ENCODE measurements around the gene IQCE.
A peak's percentile ranks its signal among the peaks of the same experiment; 100 is the strongest.

The IQCE gene

DNA sequence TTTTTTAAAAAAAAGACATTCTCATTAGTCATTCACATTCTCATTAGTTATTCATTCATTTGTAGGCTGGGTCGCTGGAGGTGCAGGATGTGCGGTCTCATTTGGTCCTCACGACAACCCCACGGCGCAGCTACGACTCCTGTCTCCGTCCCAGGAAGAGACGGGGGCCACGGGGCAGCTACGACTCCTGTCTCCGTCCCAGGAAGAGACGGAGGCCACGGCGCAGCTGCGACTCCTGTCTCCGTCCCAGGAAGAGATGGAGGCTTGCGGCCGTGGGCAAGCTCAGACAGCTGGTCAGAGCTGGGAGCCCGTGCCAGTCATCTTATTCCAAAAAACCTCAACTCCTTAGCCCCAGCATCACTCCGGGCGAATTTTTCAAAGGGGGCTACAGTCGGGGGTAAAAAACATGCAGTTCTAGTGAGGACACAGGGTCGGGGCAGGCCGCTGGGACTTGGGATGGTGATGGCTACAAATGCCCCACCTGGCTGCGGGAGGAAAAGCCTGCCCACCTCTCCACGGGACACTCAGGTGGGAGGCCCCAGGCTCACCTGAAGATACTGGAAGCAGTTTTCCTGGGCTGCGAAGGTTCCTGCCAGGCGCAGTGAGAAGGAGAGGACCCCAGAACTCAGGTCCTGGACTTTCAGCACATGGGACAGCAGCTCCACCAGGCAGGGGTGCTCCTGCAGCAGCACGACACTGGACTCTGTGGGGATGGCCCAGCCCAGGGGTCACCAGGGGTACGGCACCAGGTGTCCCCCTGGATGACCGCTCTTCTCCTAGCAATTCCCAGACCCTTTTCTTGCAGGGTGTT lies 11.8 kb upstream of the IQCE start:
- H3K27ac ChIP-seq = no peak overlapping the region

DNA sequence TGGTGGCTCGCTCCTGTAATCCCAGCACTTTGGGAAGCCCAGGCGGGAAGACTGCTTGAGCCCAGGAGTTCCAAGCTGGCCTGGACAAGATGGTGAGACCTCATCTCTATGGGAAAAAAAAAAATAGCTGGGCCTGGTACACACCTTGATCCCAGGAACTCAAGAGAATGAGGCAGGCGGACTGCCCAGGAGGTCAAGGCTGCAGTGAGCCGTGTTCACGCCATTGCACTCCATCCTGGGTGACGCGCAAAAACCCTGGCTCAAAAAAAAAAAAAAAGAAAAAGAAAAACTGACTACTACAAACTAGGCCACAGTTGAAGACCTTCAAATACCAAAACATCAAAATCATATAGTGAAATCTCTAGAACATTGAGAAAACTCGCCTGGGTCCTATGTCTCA lies 7.4 kb upstream of the IQCE start:
- DNase-seq = no peak
- no peak overlapping the region for H3K4me3 ChIP-seq (ENCODE audit: low read depth, low read length)
- no peak overlapping the region for H3K27ac ChIP-seq
- H3K36me3 ChIP-seq (replicated peaks) = peaks cover 13% of the 10 kb centered on the region
- no peak for TF ChIP-seq CTCF (IDR thresholded peaks at IDR 0.05; ENCODE audit: low read depth, low read length, missing control alignments)
- no peaks in the 10 kb centered on the region for H3K27me3 ChIP-seq (replicated peaks)
- in situ Hi-C loops (cut with HindIII; ENCODE audit: low pct_ligation_motif_present, low sequenced_read_pairs) = no loop called here

More for the DNA sequence above, 11.8 kb upstream of the IQCE start:
- H3K4me3 ChIP-seq (ENCODE audit: low read depth, low read length) = no peak overlapping the region
- in situ Hi-C loops (cut with HindIII; ENCODE audit: low pct_ligation_motif_present, low sequenced_read_pairs) = no loop called here
- TF ChIP-seq CTCF (IDR thresholded peaks at IDR 0.05; ENCODE audit: low read depth, low read length, missing control alignments) = no peak
- DNase-seq = no peak
- H3K36me3 ChIP-seq (replicated peaks) = peaks cover 35% of the 10 kb centered on the region
- no peaks in the 10 kb centered on the region for H3K27me3 ChIP-seq (replicated peaks)

- Histone ChIP-seq H3K4me3 (ENCODE audit: low read depth, low read length) (no peak overlapping the region), H3K27me3 (replicated peaks) (no peaks in the 10 kb centered on the region), H3K36me3 (replicated peaks) (peaks cover 4% of the 10 kb centered on the region), H3K27ac (no peak overlapping the region)
- TF ChIP-seq CTCF (IDR thresholded peaks at IDR 0.05; ENCODE audit: low read depth, low read length, missing control alignments) = no peak
- no peak for DNase-seq
- in situ Hi-C loops (cut with HindIII; ENCODE audit: low pct_ligation_motif_present, low sequenced_read_pairs) = no loop called here
Observed at GRCh38 chr7:2553108-2553507, 5.7 kb upstream of the IQCE start.

DNA sequence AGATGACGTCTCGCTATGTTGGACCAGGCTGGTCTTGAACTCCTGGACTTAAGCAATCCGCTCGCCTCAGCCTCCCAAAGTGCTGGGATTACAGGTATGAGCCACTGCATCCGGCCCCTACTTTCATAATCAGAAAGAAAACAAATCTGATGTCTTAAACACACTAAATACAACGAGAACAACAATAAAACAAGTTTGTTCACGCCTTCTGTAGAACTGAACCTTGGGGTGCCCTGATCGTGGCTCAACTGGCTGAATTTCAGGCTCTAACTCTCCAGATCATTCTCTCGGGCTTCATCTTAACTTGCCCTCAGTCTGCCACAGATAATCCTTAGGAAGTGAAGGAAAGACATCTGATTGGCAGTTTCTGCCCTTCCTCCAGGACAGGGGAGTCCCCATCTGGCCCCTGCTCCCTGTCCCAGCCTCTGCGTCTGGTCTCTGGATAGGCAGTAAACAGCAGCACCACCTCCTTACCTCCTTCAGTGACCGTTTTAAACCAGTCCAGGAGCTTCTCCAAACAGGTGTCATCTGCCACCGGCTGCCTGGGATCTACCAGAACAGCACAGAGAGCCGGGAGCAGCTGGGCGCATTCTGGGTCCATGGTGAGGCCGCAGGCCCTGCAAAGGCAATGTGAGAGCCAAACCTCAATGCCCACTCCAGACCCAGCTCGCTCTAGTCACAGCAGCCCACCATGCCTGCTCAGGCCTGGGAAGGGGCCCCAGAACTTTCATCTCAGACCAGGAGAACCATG lies 4.8 kb upstream of the IQCE start:
- H3K27me3 ChIP-seq (replicated peaks) = no peaks in the 10 kb centered on the region
- TF ChIP-seq CTCF (IDR thresholded peaks at IDR 0.05; ENCODE audit: low read depth, low read length, missing control alignments) = no peak
- DNase-seq = no peak
- H3K4me3 ChIP-seq (ENCODE audit: low read depth, low read length) = no peak overlapping the region
- H3K27ac ChIP-seq = no peak overlapping the region
- H3K36me3 ChIP-seq (replicated peaks) = no peaks in the 10 kb centered on the region
- in situ Hi-C loops (cut with HindIII; ENCODE audit: low pct_ligation_motif_present, low sequenced_read_pairs) = no loop called here

DNA sequence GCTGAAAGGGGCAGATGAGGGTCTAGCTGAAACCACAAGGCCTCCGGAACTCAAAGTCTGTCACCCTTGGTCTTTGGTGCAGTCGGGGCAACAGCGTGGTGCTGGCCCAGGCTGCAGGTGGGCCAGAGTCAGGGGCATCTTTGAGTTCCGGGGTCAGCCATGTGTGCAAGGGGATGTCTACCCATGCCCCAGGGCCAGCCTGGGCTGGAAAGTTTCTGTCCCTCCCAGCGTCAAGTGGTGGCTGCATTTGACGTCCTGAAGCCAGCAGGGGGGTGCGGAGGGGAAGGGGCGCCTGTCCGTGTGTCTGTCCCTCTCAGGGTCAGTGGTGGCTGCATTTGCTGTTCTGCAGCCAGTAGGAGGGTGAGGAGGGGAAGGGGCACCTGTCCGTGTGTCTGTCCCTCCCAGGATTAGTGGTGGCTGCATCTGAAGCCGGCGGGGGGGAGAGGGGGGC lies 4.1 kb upstream of the IQCE start:
- Histone ChIP-seq H3K27me3 (replicated peaks) (no peaks in the 10 kb centered on the region), H3K4me3 (ENCODE audit: low read depth, low read length) (peak overlapping the region; percentile 72), H3K36me3 (replicated peaks) (no peaks in the 10 kb centered on the region), H3K27ac (no peak overlapping the region)
- in situ Hi-C loops (cut with HindIII; ENCODE audit: low pct_ligation_motif_present, low sequenced_read_pairs) = no loop called here
- TF ChIP-seq CTCF (IDR thresholded peaks at IDR 0.05; ENCODE audit: low read depth, low read length, missing control alignments) = no peak
- no peak for DNase-seq
